Adrenal gland (tissue), 12 donors: ENCODE results near the gene TERB1. TPM values are rescaled to one million over a fixed set of nuclear protein-coding genes. Genes with fewer than 3 reads are reported as not detected.

ENCODE experiments used
- DNase-seq, 7 donors: peaks; one replicate each; pipeline ENCODE4 v3.0.0-alpha.2; 2019 to 2020
- H3K27ac ChIP-seq, 5 donors: fragments of 200-600 bp; sonication (generic) in 4 of 5; 1 replicate in 3 of 5; 2 replicates in 2 of 5; pipeline versions ENCODE4 v1.5.1 to v1.8.0; 2016 to 2020; ENCODE audit warnings: mild to moderate bottlenecking in 1 of 5
- H3K27me3 ChIP-seq: fragments of 200-600 bp; 2 replicates; pipeline ENCODE4 v1.8.0; 2021
- H3K36me3 ChIP-seq, 2 donors: fragments of 200-600 bp; replicated peaks in 1 of 2; 1 replicate in 1 of 2; 2 replicates in 1 of 2; pipeline versions ENCODE4 v1.5.1 to v1.8.0; 2018 to 2022
- H3K4me1 ChIP-seq, 2 donors: fragments of 200-600 bp; replicated peaks in 1 of 2; 1 replicate in 1 of 2; 2 replicates in 1 of 2; pipeline versions ENCODE4 v1.5.1 to v1.8.0; 2018 to 2021
- H3K4me3 ChIP-seq, 4 donors: fragments of 200-600 bp; sonication (generic) in 3 of 4; one replicate each; pipeline ENCODE4 v1.5.1; 2016 to 2018
- H3K9me3 ChIP-seq, 3 donors: fragments of 200-600 bp; sonication (generic) in 1 of 3; replicated peaks in 1 of 3; 1 replicate in 2 of 3; 2 replicates in 1 of 3; pipeline versions ENCODE4 v1.5.1 to v1.8.0; 2016 to 2021
- POLR2A ChIP-seq, 2 donors: fragments of 450-650 bp; IDR thresholded peaks; one replicate each; pipeline ENCODE4 v1.6.1; 2017; ENCODE audit warnings: antibody characterized with exemption in 2 of 2, mild to moderate bottlenecking in 2 of 2, moderate library complexity in 1 of 2
- WGBS, 4 donors: extraction: QIAGEN DNeasy Blood & Tissue Kit in 2 of 4; methylation state at CpG; one replicate each; pipeline versions ENCODE4 v1.1.5 to v1.1.7; 2013 to 2017; 5-methylcytosine and 5-hydroxymethylcytosine counted together
- intact Hi-C, 2 donors: fragments of 100-400 bp; cut with DNase I; formaldehyde crosslinking; loops; one replicate each; pipeline versions ENCODE4 v1.14.1 to v1.15.0; 2022 to 2023
- polyA plus RNA-seq, 3 donors: library from polyadenylated mRNA; stranded (reverse); fragments of 200-250 nt in 2 of 3; fragments of 350-450 nt in 1 of 3; fragmentation: Illumina TruSeq in 1 of 3; extraction: RNeasy Lipid Tissue Mini Kit (QIAGEN cat#74804) in 1 of 3; gene quantifications; one replicate each; pipeline ENCODE4 v1.2.3, GENCODE V29; 2013 to 2014
- total RNA-seq, 9 donors: library from RNA; depleted of rRNA in 4 of 9; stranded (reverse); fragments of >200 nt in 4 of 9; fragments of 120-200 nt in 1 of 9; fragmentation: NEBNext Ultra II Directional in 1 of 9; extraction: Animal tissue kit (Norgen Biotek cat#: 25700) in 1 of 9; gene quantifications; one replicate each; pipeline versions ENCODE4 v1.1.0 to v1.2.4, GENCODE V29; 2013 to 2023
- TF ChIP-seq, protein P1 (sequence below), 6 experiments: fragments of 450-650 bp in 4 of 6; fragments of 200-600 bp in 2 of 6; sonication (generic) in 1 of 6; IDR thresholded peaks; 1 replicate in 5 of 6; 2 replicates in 1 of 6; pipeline versions ENCODE4 v1.5.1 to v1.8.0; 2016 to 2021; ENCODE audit warnings: antibody characterized with exemption in 6 of 6, mild to moderate bottlenecking in 2 of 6, moderate library complexity in 1 of 6
- donor health status: healthy with polysubstance abuse.
- donor health status: Bipolar disorder and iron deficiency.
- donor health status: DM: yes; HTN: yes; CAD: no.
- donor health status: DM: no; HTN: no; CAD: no.
- donor health status: DM: no; HTN: no; CAD: no.
- donor health status: DM: yes; HTN: yes; CAD: no.

TERB1 gene
- total and polyA plus RNA-seq, 12 donors = 0.06 TPM; not detected in 11

DNA sequence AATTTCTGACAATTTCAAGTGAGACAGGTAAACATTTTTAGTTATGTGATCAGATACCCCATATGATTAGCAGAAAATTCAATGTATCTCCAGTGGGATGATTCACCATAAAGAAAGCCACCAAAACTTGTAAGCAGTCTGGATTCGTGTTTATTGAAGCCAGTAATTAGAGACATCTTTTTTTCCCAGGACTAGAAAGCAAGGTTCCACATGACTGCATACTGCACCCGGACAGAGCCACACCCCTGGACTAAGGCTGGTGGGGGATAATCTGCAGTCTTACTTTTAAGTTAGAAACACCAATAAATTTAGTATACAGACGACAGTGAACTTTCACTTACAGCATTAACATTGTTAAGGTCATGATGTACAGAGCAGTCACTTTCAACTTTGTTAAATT lies 80.6 kb downstream of the TERB1 start:
- intact Hi-C loops = loop anchor here in 1 of 2 donors (10.0 kb wide), 2 partner anchors 116 to 124 kb away; partner anchors contain the start of genes CA7 and CMTM3
- no peak overlapping the region for H3K4me3 ChIP-seq
- H3K9me3 ChIP-seq = no peaks in the 10 kb centered on the region
- no peak for TF ChIP-seq POLR2A (IDR thresholded peaks at IDR 0.05)
- TF ChIP-seq, protein P1, sequence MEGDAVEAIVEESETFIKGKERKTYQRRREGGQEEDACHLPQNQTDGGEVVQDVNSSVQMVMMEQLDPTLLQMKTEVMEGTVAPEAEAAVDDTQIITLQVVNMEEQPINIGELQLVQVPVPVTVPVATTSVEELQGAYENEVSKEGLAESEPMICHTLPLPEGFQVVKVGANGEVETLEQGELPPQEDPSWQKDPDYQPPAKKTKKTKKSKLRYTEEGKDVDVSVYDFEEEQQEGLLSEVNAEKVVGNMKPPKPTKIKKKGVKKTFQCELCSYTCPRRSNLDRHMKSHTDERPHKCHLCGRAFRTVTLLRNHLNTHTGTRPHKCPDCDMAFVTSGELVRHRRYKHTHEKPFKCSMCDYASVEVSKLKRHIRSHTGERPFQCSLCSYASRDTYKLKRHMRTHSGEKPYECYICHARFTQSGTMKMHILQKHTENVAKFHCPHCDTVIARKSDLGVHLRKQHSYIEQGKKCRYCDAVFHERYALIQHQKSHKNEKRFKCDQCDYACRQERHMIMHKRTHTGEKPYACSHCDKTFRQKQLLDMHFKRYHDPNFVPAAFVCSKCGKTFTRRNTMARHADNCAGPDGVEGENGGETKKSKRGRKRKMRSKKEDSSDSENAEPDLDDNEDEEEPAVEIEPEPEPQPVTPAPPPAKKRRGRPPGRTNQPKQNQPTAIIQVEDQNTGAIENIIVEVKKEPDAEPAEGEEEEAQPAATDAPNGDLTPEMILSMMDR (IDR thresholded peaks at IDR 0.05) = no peak
- 76 to 88% (median 81%) methylated on average over 3 of the region's 3 CpGs for WGBS, 4 donors
- no peak for DNase-seq
- H3K27me3 ChIP-seq = no peaks in the 10 kb centered on the region
- H3K36me3 ChIP-seq = peaks cover 0 to 52% of the 10 kb centered on the region in 2 donors
- no peak overlapping the region for H3K27ac ChIP-seq
- no peaks in the 10 kb centered on the region for H3K4me1 ChIP-seq

DNA sequence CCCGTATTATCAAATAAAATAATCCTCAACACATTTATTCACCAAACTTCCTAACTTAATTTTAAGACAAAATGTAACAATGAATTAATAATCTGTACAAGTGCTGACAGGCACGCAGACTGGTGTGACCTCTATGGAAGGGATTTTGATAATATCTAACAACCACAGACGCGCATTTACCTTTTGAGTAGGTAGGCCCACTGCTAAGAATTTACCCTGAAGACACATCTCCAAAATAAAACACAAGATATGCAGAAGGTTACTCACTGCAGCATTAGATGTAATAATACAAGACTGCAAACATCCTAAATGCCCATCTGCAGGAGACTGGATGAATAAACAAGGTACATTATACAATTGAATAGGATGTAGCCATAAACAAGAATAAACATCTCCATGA lies 82.1 kb downstream of the TERB1 start:
- WGBS, 4 donors = 75 to 96% (median 93%) methylated on average over 4 of the region's 4 CpGs
- no peak overlapping the region for H3K27ac ChIP-seq
- TF ChIP-seq, protein P1 (IDR thresholded peaks at IDR 0.05) = no peak
- TF ChIP-seq POLR2A (IDR thresholded peaks at IDR 0.05) = no peak
- no peaks in the 10 kb centered on the region for H3K9me3 ChIP-seq
- H3K27me3 ChIP-seq = no peaks in the 10 kb centered on the region
- intact Hi-C loops = no loop called here
- H3K4me3 ChIP-seq = no peak overlapping the region
- no peak for DNase-seq
- peaks cover 0 to 37% of the 10 kb centered on the region in 2 donors for H3K36me3 ChIP-seq
- H3K4me1 ChIP-seq = no peaks in the 10 kb centered on the region

DNA sequence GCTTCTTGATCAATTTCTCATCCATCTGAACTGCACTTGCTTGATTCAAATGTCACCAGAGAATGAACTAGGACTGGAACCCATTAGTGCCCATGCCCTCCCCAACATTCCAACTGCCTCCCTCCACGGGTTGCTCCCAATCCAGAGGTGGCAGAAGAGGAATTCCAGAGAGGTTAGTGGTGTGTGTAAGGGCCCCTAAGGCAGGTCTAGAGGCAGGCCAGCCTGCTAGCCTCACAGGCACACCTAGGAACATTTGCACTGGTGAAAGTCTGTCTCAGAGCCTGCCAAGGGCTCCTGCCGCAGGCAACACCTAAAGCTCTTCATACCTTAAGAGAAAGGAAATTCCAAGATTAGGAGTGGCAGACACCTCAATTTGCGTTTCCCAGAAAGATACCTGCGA lies 83.6 kb downstream of the TERB1 start:
- no peak overlapping the region for H3K27ac ChIP-seq
- H3K4me3 ChIP-seq = no peak overlapping the region
- H3K36me3 ChIP-seq = peaks cover 0 to 22% of the 10 kb centered on the region in 2 donors
- no peaks in the 10 kb centered on the region for H3K9me3 ChIP-seq
- TF ChIP-seq, protein P1 (IDR thresholded peaks at IDR 0.05) = no peak
- TF ChIP-seq POLR2A (IDR thresholded peaks at IDR 0.05) = no peak
- intact Hi-C loops = no loop called here
- no peak for DNase-seq
- no peaks in the 10 kb centered on the region for H3K4me1 ChIP-seq
- WGBS, 4 donors = 76 to 89% (median 82%) methylated on average over 4 of the region's 4 CpGs
- no peaks in the 10 kb centered on the region for H3K27me3 ChIP-seq

DNA sequence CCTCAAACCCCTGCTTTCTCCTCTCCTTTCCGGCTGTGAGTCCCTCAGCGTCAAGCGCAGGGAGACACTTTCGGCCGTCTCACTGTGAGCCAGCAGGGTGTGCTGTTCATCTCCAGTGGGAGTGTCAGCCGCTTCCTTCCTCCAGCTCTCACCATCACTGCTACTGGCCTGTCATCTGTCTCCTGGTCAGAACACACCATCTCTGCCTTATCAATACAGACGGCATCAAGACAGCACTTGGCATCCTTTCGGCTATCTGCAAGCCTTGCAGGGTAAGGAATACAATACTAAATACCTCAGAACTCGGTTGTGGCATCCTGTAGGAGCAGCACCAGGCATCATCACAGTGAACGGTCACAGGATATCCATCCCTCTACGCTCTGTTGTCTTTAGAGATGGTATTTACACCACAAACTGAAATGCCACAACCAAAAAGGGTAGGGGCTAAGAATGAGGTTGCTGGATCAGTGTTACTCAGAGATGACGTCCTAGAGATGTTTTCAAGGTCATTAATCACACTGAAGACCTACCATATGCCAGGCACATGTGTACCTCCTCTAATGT lies 84.2 kb downstream of the TERB1 start:
- Histone ChIP-seq H3K27me3 (no peaks in the 10 kb centered on the region), H3K36me3 (peaks cover 0 to 16% of the 10 kb centered on the region in 2 donors), H3K9me3 (no peaks in the 10 kb centered on the region), H3K4me3 (no peak overlapping the region), H3K4me1 (no peaks in the 10 kb centered on the region), H3K27ac (no peak overlapping the region)
- DNase-seq = peak; percentile 31 to 79 (median 57)
- WGBS, 4 donors = 38 to 50% (median 41%) methylated on average over 12 of the region's 12 CpGs
- TF ChIP-seq, protein P1 (IDR thresholded peaks at IDR 0.05) = peak; percentile 15 to 64 (median 53)
- TF ChIP-seq POLR2A (IDR thresholded peaks at IDR 0.05) = no peak
- intact Hi-C loops = no loop called here
